CD4-positive, alpha-beta memory T cell (primary cell): ENCODE data around the gene SDHA. TPM values are rescaled to one million over a fixed set of nuclear protein-coding genes. Genes with fewer than 3 reads are reported as not detected.

Experiments used
- CTCF ChIA-PET: fragments of 350-600 bp; sonication (Branson Sonifier 250); formaldehyde crosslinking; loops from one replicate; lab custom pipeline; 2021; ENCODE audit warnings: inconsistent platforms; ENCODE audit not compliant: partially characterized antibody; lab: Charles Lee
- POLR2A ChIA-PET: fragments of 350-600 bp; sonication (Branson Sonifier 250); formaldehyde crosslinking; loops from one replicate; lab custom pipeline; 2021; ENCODE audit not compliant: partially characterized antibody; lab: Charles Lee
- DNase-seq, 5 donors: peaks; one replicate each; pipeline versions ENCODE4 v3.0.0 to v3.0.0-alpha.2; 2020 to 2022; ENCODE audit warnings: mixed read lengths in 1 of 5
- H3K27ac ChIP-seq: one replicate; pipeline ENCODE4 v1.7.0; 2013; ENCODE audit warnings: low read depth, low read length
- H3K27me3 ChIP-seq: 2 replicates; pipeline ENCODE4 v1.7.0; 2013; ENCODE audit warnings: mild to moderate bottlenecking, low read length, moderate library complexity; ENCODE audit not compliant: insufficient read depth
- H3K36me3 ChIP-seq: 2 replicates; pipeline ENCODE4 v1.7.0; 2013; ENCODE audit warnings: mild to moderate bottlenecking, low read length, moderate library complexity; ENCODE audit not compliant: insufficient read depth
- H3K4me1 ChIP-seq: 2 replicates; pipeline ENCODE4 v1.7.0; 2013; ENCODE audit warnings: mild to moderate bottlenecking, low read length, moderate library complexity; ENCODE audit not compliant: insufficient read depth
- H3K4me3 ChIP-seq, 2 donors: one replicate each; pipeline ENCODE4 v1.7.0; 2013; ENCODE audit warnings: low read length in 2 of 2, mild to moderate bottlenecking in 1 of 2
- H3K9me3 ChIP-seq, 2 donors: one replicate each; pipeline ENCODE4 v1.7.0; 2013; ENCODE audit warnings: low read length in 2 of 2, control low read depth in 1 of 2; ENCODE audit not compliant: control insufficient read depth in 1 of 2
- H3K27ac Mint-ChIP-seq, 7 donors: one replicate each; pipeline ENCODE4 v1.8.0; 2020 to 2021; ENCODE audit warnings: mixed read lengths in 7 of 7, mild to moderate bottlenecking in 6 of 7, inconsistent platforms in 3 of 7, moderate library complexity in 3 of 7
- H3K27me3 Mint-ChIP-seq, 2 donors: one replicate each; pipeline ENCODE4 v1.8.0; 2020 to 2021; ENCODE audit warnings: mixed read lengths in 2 of 2
- H3K36me3 Mint-ChIP-seq, 2 donors: one replicate each; pipeline ENCODE4 v1.8.0; 2020 to 2021; ENCODE audit warnings: mixed read lengths in 2 of 2, inconsistent platforms in 1 of 2, mild to moderate bottlenecking in 1 of 2
- H3K4me1 Mint-ChIP-seq, 4 donors: one replicate each; pipeline ENCODE4 v1.8.0; 2020 to 2021; ENCODE audit warnings: mixed read lengths in 4 of 4, mild to moderate bottlenecking in 1 of 4
- H3K4me3 Mint-ChIP-seq, 8 donors: one replicate each; pipeline ENCODE4 v1.8.0; 2020 to 2021; ENCODE audit warnings: mixed read lengths in 8 of 8, mild to moderate bottlenecking in 7 of 8, moderate library complexity in 6 of 8, inconsistent platforms in 3 of 8
- H3K9me3 Mint-ChIP-seq, 8 donors: one replicate each; pipeline ENCODE4 v1.8.0; 2020 to 2021; ENCODE audit warnings: mixed read lengths in 8 of 8, mild to moderate bottlenecking in 5 of 8, inconsistent platforms in 3 of 8, moderate library complexity in 1 of 8
- intact Hi-C: fragments of 100-400 bp; cut with micrococcal nuclease; formaldehyde crosslinking; loops from one replicate; pipeline ENCODE4 v1.15.1; 2023
- polyA plus RNA-seq, 2 donors: library from polyadenylated mRNA; unstranded; fragments of 300-500 nt; fragmentation: Illumina TruSeq; gene quantifications; one replicate each; pipeline ENCODE4 v1.2.3, GENCODE V29; 2021
- total RNA-seq, 2 experiments: library from RNA; stranded (reverse); gene quantifications; one replicate each; pipeline ENCODE4 v1.2.3, GENCODE V29; 2021

The SDHA gene
- total and polyA plus RNA-seq, 4 experiments from 2014 or later = 131 to 240 (median 175) TPM

- Mint-ChIP-seq H3K27ac (no peak overlapping the region), H3K27me3 (peaks cover 2 to 11% of the 10 kb centered on the region in 2 donors), H3K36me3 (no peaks in the 10 kb centered on the region), H3K4me1 (no peaks in the 10 kb centered on the region), H3K4me3 (no peak overlapping the region), H3K9me3 (no peaks in the 10 kb centered on the region)
- no peaks in the 10 kb centered on the region for H3K36me3 ChIP-seq
- peaks cover 3% of the 10 kb centered on the region for H3K27me3 ChIP-seq
- no peaks in the 10 kb centered on the region for H3K9me3 ChIP-seq
- intact Hi-C loops = no loop called here
- DNase-seq = no peak
- H3K4me3 ChIP-seq = no peak overlapping the region
- POLR2A ChIA-PET = no interaction called here
- H3K4me1 ChIP-seq = no peaks in the 10 kb centered on the region
- CTCF ChIA-PET = interaction anchor here (1.4 kb wide), 1 partner anchor 8 kb away, joined by 6 read pairs; no protein-coding TSS in a partner anchor
- no peak overlapping the region for H3K27ac ChIP-seq
Observed at GRCh38 chr5:180286-180918, 37.7 kb upstream of the SDHA start.

DNA sequence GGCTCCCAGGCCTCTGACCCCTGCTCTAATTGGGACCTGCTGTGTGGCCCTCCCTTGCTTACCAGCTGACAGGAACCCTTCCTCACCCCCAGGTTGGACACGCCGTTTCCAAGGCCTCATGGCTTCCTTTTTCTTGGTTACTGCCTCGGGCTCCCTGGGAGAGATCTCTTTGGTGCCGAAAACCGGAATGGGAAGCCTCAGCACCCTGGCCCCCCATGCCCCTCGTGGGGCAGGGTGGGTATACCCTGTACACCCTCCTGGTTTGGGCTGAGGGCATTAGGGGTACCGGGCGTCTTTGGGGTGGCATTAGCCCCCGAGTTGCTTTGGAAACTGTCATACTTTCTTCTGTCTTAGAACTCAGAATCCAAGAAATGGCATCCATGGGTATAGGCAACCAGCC, 37.0 kb upstream of the SDHA start:
- H3K4me1 Mint-ChIP-seq = no peaks in the 10 kb centered on the region
- DNase-seq = no peak
- POLR2A ChIA-PET = no interaction called here
- H3K27ac Mint-ChIP-seq = no peak overlapping the region
- H3K27me3 Mint-ChIP-seq = peaks cover 2 to 11% of the 10 kb centered on the region in 2 donors
- intact Hi-C loops = no loop called here
- CTCF ChIA-PET = interaction anchor here (1.4 kb wide), 1 partner anchor 8 kb away, joined by 6 read pairs; no protein-coding TSS in a partner anchor
- H3K36me3 ChIP-seq = no peaks in the 10 kb centered on the region
- no peaks in the 10 kb centered on the region for H3K9me3 ChIP-seq
- H3K27me3 ChIP-seq = peaks cover 3% of the 10 kb centered on the region
- no peaks in the 10 kb centered on the region for H3K4me1 ChIP-seq
- H3K27ac ChIP-seq = no peak overlapping the region
- no peaks in the 10 kb centered on the region for H3K9me3 Mint-ChIP-seq
- H3K36me3 Mint-ChIP-seq = no peaks in the 10 kb centered on the region
- H3K4me3 Mint-ChIP-seq = no peak overlapping the region
- H3K4me3 ChIP-seq = no peak overlapping the region

GRCh38 chr5:181566-181965, 36.6 kb upstream of the SDHA start:
- POLR2A ChIA-PET = no interaction called here
- no peaks in the 10 kb centered on the region for H3K36me3 Mint-ChIP-seq
- CTCF ChIA-PET = no interaction called here
- intact Hi-C loops = no loop called here
- Histone ChIP-seq H3K36me3 (no peaks in the 10 kb centered on the region), H3K4me1 (no peaks in the 10 kb centered on the region), H3K4me3 (no peak overlapping the region), H3K27ac (no peak overlapping the region), H3K27me3 (peaks cover 3% of the 10 kb centered on the region), H3K9me3 (no peaks in the 10 kb centered on the region)
- H3K4me3 Mint-ChIP-seq = no peak overlapping the region
- peaks cover 2 to 11% of the 10 kb centered on the region in 2 donors for H3K27me3 Mint-ChIP-seq
- no peak overlapping the region for H3K27ac Mint-ChIP-seq
- no peaks in the 10 kb centered on the region for H3K4me1 Mint-ChIP-seq
- no peaks in the 10 kb centered on the region for H3K9me3 Mint-ChIP-seq
- DNase-seq = no peak

GRCh38 chr5:182126-182525, 36.0 kb upstream of the SDHA start:
- no peak overlapping the region for H3K4me3 ChIP-seq
- no peaks in the 10 kb centered on the region for H3K4me1 Mint-ChIP-seq
- H3K27me3 Mint-ChIP-seq = peaks cover 2 to 11% of the 10 kb centered on the region in 2 donors
- POLR2A ChIA-PET = no interaction called here
- no peaks in the 10 kb centered on the region for H3K36me3 ChIP-seq
- no peaks in the 10 kb centered on the region for H3K36me3 Mint-ChIP-seq
- H3K27me3 ChIP-seq = peaks cover 3% of the 10 kb centered on the region
- H3K9me3 ChIP-seq = no peaks in the 10 kb centered on the region
- CTCF ChIA-PET = no interaction called here
- H3K9me3 Mint-ChIP-seq = no peaks in the 10 kb centered on the region
- no peak overlapping the region for H3K27ac ChIP-seq
- intact Hi-C loops = no loop called here
- no peaks in the 10 kb centered on the region for H3K4me1 ChIP-seq
- no peak overlapping the region for H3K4me3 Mint-ChIP-seq
- no peak overlapping the region for H3K27ac Mint-ChIP-seq
- DNase-seq = no peak

GRCh38 chr5:184471-184870, 33.6 kb upstream of the SDHA start:
- POLR2A ChIA-PET = no interaction called here
- no peak for DNase-seq
- peaks cover 3% of the 10 kb centered on the region for H3K27me3 ChIP-seq
- H3K36me3 ChIP-seq = no peaks in the 10 kb centered on the region
- Mint-ChIP-seq H3K27me3 (peaks cover 9 to 13% of the 10 kb centered on the region in 2 donors), H3K9me3 (no peaks in the 10 kb centered on the region), H3K4me1 (peaks cover 4 to 11% (median 7%) of the 10 kb centered on the region in 4 donors), H3K27ac (no peak overlapping the region), H3K4me3 (no peak overlapping the region), H3K36me3 (no peaks in the 10 kb centered on the region)
- intact Hi-C loops = no loop called here
- no peaks in the 10 kb centered on the region for H3K9me3 ChIP-seq
- no peak overlapping the region for H3K27ac ChIP-seq
- CTCF ChIA-PET = no interaction called here
- H3K4me3 ChIP-seq = no peak overlapping the region
- peaks cover 10% of the 10 kb centered on the region for H3K4me1 ChIP-seq

DNA sequence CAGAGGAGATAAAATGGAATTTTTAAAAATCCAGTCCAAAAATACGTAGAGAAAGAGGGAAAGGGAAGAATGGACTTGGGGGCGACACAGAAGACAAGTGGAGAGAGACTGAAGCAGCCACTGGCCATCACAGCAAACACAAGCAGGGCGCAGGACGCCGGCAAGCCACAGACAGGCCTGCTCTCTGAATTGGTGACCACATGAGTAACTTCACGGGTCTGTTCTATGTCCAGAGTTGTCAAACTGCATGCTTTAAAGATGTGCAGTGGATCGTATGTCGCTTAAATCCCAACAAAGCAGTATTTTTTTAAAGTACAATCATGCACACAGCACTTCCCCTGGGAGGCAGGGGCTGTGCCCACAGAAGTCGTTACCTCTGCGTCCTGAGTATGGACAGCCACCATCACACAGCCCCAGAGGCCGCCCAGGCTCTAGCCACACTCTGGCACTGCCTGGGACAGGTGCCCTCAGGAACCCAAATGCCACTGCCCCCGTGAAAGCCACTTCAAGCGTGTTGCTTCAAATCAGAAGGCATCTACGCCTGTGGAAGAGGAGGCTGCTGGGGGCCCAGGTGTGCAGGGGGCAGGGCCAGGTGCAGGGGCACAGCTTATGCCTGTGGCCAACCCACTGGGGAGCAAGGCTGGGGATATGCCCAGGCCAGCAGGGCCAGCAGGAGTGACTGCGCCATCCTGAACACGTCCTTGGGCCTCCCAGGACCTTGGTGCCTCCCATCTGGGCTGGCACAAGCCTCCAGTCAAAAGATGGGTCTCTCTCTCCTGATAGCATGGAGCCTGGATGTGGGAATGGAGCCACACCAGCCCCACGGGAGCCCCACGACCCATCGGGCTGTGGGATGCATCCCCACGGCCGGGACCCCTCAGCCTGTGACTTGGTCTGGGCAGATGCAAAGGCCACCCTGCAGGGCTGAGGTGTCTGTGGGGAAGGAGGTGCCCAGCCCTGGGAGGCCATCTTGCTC, 32.7 kb upstream of the SDHA start:
- no peak for DNase-seq
- H3K4me3 ChIP-seq = no peak overlapping the region
- POLR2A ChIA-PET = no interaction called here
- H3K9me3 ChIP-seq = no peaks in the 10 kb centered on the region
- Mint-ChIP-seq H3K4me3 (no peak overlapping the region), H3K36me3 (no peaks in the 10 kb centered on the region), H3K27me3 (peaks cover 9% of the 10 kb centered on the region in 2 donors), H3K4me1 (peaks cover 4 to 11% (median 7%) of the 10 kb centered on the region in 4 donors), H3K27ac (no peak overlapping the region), H3K9me3 (peaks cover 0 to under 1% (median 0%) of the 10 kb centered on the region in 8 donors)
- peaks cover 4% of the 10 kb centered on the region for H3K27me3 ChIP-seq
- intact Hi-C loops = no loop called here
- no peak overlapping the region for H3K27ac ChIP-seq
- peaks cover 10% of the 10 kb centered on the region for H3K4me1 ChIP-seq
- CTCF ChIA-PET = no interaction called here
- H3K36me3 ChIP-seq = no peaks in the 10 kb centered on the region
